Parathyroid adenoma (tissue), 2 donors: ENCODE measurements around the gene PARVB.

Experiments used
- H2AFZ ChIP-seq: fragments of 300-600 bp; sonication (generic); one replicate; pipeline ENCODE4 v1.7.0; 2017; ENCODE audit warnings: antibody characterized with exemption, mild to moderate bottlenecking
- H3K27ac ChIP-seq: fragments of 300-600 bp; sonication (generic); one replicate; pipeline ENCODE4 v1.7.0; 2017
- H3K27me3 ChIP-seq: fragments of 300-600 bp; sonication (generic); one replicate; pipeline ENCODE4 v1.7.0; 2017; ENCODE audit warnings: low read length; ENCODE audit not compliant: control insufficient read depth, insufficient read depth
- H3K36me3 ChIP-seq: fragments of 300-600 bp; sonication (generic); one replicate; pipeline ENCODE4 v1.7.0; 2017; ENCODE audit warnings: low read length; ENCODE audit not compliant: control insufficient read depth, insufficient read depth
- H3K4me1 ChIP-seq: fragments of 300-600 bp; sonication (generic); one replicate; pipeline ENCODE4 v1.7.0; 2017; ENCODE audit warnings: control low read depth
- H3K4me2 ChIP-seq: fragments of 300-600 bp; sonication (generic); one replicate; pipeline ENCODE4 v1.7.0; 2017; ENCODE audit warnings: low read length
- H3K4me3 ChIP-seq: fragments of 300-600 bp; sonication (generic); one replicate; pipeline ENCODE4 v1.7.0; 2017; ENCODE audit warnings: low read depth, low read length
- H3K79me2 ChIP-seq: fragments of 300-600 bp; sonication (generic); one replicate; pipeline ENCODE4 v1.7.0; 2017; ENCODE audit warnings: control low read depth
- H3K9ac ChIP-seq: fragments of 300-600 bp; sonication (generic); one replicate; pipeline ENCODE4 v1.7.0; 2017; ENCODE audit warnings: mild to moderate bottlenecking
- H3K9me3 ChIP-seq: fragments of 300-600 bp; sonication (generic); one replicate; pipeline ENCODE4 v1.7.0; 2017; ENCODE audit warnings: low read length; ENCODE audit not compliant: control insufficient read depth
- CTCF ChIP-seq: fragments of 300-600 bp; sonication (generic); IDR thresholded peaks from one replicate; pipeline ENCODE4 v1.7.0; 2017; ENCODE audit warnings: antibody characterized with exemption, mild to moderate bottlenecking
- donor health status: primary hyperparathyroidism.

The PARVB gene

GRCh38 chr22:43980579-43980978, 43.5 kb upstream of the PARVB start:
- H3K4me3 ChIP-seq, result no peak overlapping the region
- no peak overlapping the region for H3K9ac ChIP-seq
- H3K4me2 ChIP-seq, result no peak overlapping the region
- no peaks in the 10 kb centered on the region for H3K79me2 ChIP-seq
- H3K27ac ChIP-seq, result no peak overlapping the region
- H3K36me3 ChIP-seq, result no peaks in the 10 kb centered on the region
- no peak for TF ChIP-seq CTCF
- H3K4me1 ChIP-seq, result no peaks in the 10 kb centered on the region
- H2AFZ ChIP-seq, result no peak overlapping the region
- no peaks in the 10 kb centered on the region for H3K27me3 ChIP-seq
- no peaks in the 10 kb centered on the region for H3K9me3 ChIP-seq

- H3K4me2 ChIP-seq, result no peak overlapping the region
- no peak for TF ChIP-seq CTCF
- no peak overlapping the region for H3K4me3 ChIP-seq
- H3K9me3 ChIP-seq, result no peaks in the 10 kb centered on the region
- no peaks in the 10 kb centered on the region for H3K27me3 ChIP-seq
- H3K9ac ChIP-seq, result no peak overlapping the region
- no peaks in the 10 kb centered on the region for H3K4me1 ChIP-seq
- H3K27ac ChIP-seq, result no peak overlapping the region
- H2AFZ ChIP-seq, result no peak overlapping the region
- no peaks in the 10 kb centered on the region for H3K79me2 ChIP-seq
- no peaks in the 10 kb centered on the region for H3K36me3 ChIP-seq
These were observed 43.1 kb upstream of the PARVB start for GRCh38 chr22:43980996-43981395.

- no peak for TF ChIP-seq CTCF
- Histone ChIP-seq H3K27me3 (no peaks in the 10 kb centered on the region), H3K4me3 (no peak overlapping the region), H3K9me3 (no peaks in the 10 kb centered on the region), H3K4me2 (no peak overlapping the region), H3K36me3 (no peaks in the 10 kb centered on the region), H3K9ac (no peak overlapping the region), H3K27ac (no peak overlapping the region), H3K79me2 (no peaks in the 10 kb centered on the region), H3K4me1 (no peaks in the 10 kb centered on the region), H2AFZ (no peak overlapping the region)
These were observed 40.3 kb upstream of the PARVB start for GRCh38 chr22:43983808-43984207.

DNA sequence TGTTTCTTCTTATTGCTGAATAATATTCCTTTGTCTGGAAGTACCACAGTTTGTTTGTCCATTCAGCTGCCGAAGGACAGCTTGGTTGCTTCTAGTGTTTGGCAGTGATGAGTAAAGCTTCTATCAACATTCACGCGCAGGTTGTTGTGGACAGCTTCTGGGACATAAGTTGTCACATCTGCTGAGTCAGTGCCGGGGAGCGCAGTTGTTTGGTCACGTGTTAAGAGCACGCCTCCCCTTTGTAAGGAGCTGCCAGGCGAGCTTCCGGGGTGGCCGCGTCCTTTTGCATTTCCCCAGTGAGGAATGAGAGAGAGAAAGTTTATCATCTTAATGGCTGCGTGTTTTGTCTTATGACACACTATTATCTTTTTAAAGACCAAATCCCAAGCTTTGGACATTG, 38.6 kb upstream of the PARVB start:
- Histone ChIP-seq H3K4me1 (no peaks in the 10 kb centered on the region), H3K27me3 (no peaks in the 10 kb centered on the region), H3K79me2 (no peaks in the 10 kb centered on the region), H3K4me2 (no peak overlapping the region), H3K9ac (no peak overlapping the region), H3K4me3 (no peak overlapping the region), H3K9me3 (no peaks in the 10 kb centered on the region), H2AFZ (no peak overlapping the region), H3K27ac (no peak overlapping the region), H3K36me3 (no peaks in the 10 kb centered on the region)
- no peak for TF ChIP-seq CTCF

- no peak overlapping the region for H2AFZ ChIP-seq
- no peak overlapping the region for H3K4me3 ChIP-seq
- no peak overlapping the region for H3K9ac ChIP-seq
- H3K79me2 ChIP-seq, result no peaks in the 10 kb centered on the region
- H3K4me1 ChIP-seq, result peaks cover 7% of the 10 kb centered on the region
- H3K9me3 ChIP-seq, result no peaks in the 10 kb centered on the region
- TF ChIP-seq CTCF, result no peak
- H3K4me2 ChIP-seq, result no peak overlapping the region
- no peaks in the 10 kb centered on the region for H3K27me3 ChIP-seq
- H3K36me3 ChIP-seq, result no peaks in the 10 kb centered on the region
- H3K27ac ChIP-seq, result no peak overlapping the region
These were observed 35.8 kb upstream of the PARVB start for GRCh38 chr22:43988116-43988820.
